KG1 (cell line): Measurements from ENCODE around the gene SBK2.

Source experiments
- DNase-seq: peaks from one replicate; lab custom pipeline; 2025; lab: John Stamatoyannopoulos, UW

Gene SBK2

GRCh38 chr19:55554302-55554701 is 17.4 kb upstream of the SBK2 start:
- DNase-seq = no peak

GRCh38 chr19:55553217-55554182 is 16.6 kb upstream of the SBK2 start:
- DNase-seq = no peak

GRCh38 chr19:55552620-55553019 is 15.7 kb upstream of the SBK2 start:
- DNase-seq = no peak

GRCh38 chr19:55552206-55552605 is 15.3 kb upstream of the SBK2 start:
- no peak for DNase-seq

- no peak for DNase-seq
Measured at GRCh38 chr19:55550321-55550650, 13.4 kb upstream of the SBK2 start.

- DNase-seq = no peak
Measured at GRCh38 chr19:55549500-55550320, 12.8 kb upstream of the SBK2 start.

- peak; percentile 81 for DNase-seq
Measured at GRCh38 chr19:55546822-55547614, 10.1 kb upstream of the SBK2 start.

- no peak for DNase-seq
Measured at GRCh38 chr19:55546011-55546410, 9.1 kb upstream of the SBK2 start.

GRCh38 chr19:55545443-55545842 is 8.5 kb upstream of the SBK2 start, which contains the start of gene SBK3:
Gene SBK3 (minus strand): TSS chr19:55545543. CDS start chr19:55545543, 0 bp downstream.
- no peak for DNase-seq

- no peak for DNase-seq
Measured at GRCh38 chr19:55544776-55545439, 8.0 kb upstream of the SBK2 start.

- DNase-seq = no peak
Measured at GRCh38 chr19:55544014-55544413, 7.1 kb upstream of the SBK2 start.

GRCh38 chr19:55543567-55543966 is 6.6 kb upstream of the SBK2 start:
- no peak for DNase-seq

- DNase-seq = no peak
Measured at GRCh38 chr19:55542292-55542855, 5.4 kb upstream of the SBK2 start.

- no peak for DNase-seq
Measured at GRCh38 chr19:55541091-55541490, 4.2 kb upstream of the SBK2 start.

- no peak for DNase-seq
Measured at GRCh38 chr19:55540619-55541018, 3.7 kb upstream of the SBK2 start.

GRCh38 chr19:55539090-55539984 is 2.4 kb upstream of the SBK2 start:
- no peak for DNase-seq

GRCh38 chr19:55538132-55538531 is 1.2 kb upstream of the SBK2 start:
- no peak for DNase-seq

- no peak for DNase-seq
Measured at GRCh38 chr19:55537741-55538111, 793 bp upstream of the SBK2 start.

- DNase-seq = no peak
Measured at GRCh38 chr19:55536366-55536765, 567 bp downstream of the SBK2 start.

GRCh38 chr19:55535965-55536350 is 975 bp downstream of the SBK2 start:
- no peak for DNase-seq
